Smooth muscle cell of the coronary artery (primary cell): Measurements from ENCODE around the gene PCSK2. TPM values are rescaled to one million over a fixed set of nuclear protein-coding genes. Genes with fewer than 3 reads are reported as not detected.

Source experiments
- total RNA-seq: library from RNA; depleted of rRNA; stranded (reverse); fragments of >200 nt; gene quantifications from 2 replicates; pipeline ENCODE4 v1.2.3, GENCODE V29; 2014; ENCODE audit warnings: low replicate concordance

Gene PCSK2, protein sequence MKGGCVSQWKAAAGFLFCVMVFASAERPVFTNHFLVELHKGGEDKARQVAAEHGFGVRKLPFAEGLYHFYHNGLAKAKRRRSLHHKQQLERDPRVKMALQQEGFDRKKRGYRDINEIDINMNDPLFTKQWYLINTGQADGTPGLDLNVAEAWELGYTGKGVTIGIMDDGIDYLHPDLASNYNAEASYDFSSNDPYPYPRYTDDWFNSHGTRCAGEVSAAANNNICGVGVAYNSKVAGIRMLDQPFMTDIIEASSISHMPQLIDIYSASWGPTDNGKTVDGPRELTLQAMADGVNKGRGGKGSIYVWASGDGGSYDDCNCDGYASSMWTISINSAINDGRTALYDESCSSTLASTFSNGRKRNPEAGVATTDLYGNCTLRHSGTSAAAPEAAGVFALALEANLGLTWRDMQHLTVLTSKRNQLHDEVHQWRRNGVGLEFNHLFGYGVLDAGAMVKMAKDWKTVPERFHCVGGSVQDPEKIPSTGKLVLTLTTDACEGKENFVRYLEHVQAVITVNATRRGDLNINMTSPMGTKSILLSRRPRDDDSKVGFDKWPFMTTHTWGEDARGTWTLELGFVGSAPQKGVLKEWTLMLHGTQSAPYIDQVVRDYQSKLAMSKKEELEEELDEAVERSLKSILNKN
- not detected in 2 replicates for total RNA-seq

DNA sequence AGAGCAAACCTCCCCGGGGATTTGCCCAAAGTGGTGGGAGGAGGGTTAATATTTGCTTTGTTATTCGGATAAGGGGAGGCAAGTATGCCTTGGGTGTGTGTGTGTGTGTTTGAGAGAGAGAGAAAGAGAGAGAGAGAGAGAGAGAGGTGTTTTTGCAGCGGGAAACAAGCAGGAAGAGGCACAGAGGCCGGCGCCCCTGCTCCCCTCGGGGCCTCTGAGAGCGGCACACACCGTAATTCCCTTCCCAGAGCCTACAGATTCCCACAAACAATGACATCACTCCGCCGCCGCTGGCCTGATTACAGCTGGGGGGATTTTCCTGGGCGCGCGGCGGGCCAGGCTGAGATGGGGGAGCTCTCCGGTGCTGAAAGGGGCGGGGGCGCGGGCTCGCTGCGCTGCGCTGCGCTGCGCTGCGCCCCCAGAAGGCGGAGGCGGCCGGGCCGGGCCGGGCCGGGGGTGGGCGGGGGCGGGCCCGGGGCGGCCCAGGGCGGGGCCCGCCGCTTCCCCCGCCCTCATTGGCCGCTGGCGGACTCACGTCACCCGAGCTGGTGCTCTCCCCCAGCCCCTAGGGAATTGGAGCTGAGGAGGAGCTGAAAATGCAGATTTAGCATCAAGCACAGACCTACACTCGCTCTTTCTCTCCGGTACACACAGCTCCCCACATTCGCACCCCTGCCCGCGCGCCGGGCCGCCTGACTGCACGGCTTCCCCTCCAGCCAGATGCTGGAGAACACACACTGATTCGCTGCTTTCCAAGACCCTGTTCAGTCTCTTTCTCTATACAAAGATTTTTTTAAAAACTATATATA, at the start of gene PCSK2:
Gene PCSK2, plus strand, starts transcription at position 631 of the 809 bp plus-strand sequence. CDS start 266 bp downstream, outside the sequence.

DNA sequence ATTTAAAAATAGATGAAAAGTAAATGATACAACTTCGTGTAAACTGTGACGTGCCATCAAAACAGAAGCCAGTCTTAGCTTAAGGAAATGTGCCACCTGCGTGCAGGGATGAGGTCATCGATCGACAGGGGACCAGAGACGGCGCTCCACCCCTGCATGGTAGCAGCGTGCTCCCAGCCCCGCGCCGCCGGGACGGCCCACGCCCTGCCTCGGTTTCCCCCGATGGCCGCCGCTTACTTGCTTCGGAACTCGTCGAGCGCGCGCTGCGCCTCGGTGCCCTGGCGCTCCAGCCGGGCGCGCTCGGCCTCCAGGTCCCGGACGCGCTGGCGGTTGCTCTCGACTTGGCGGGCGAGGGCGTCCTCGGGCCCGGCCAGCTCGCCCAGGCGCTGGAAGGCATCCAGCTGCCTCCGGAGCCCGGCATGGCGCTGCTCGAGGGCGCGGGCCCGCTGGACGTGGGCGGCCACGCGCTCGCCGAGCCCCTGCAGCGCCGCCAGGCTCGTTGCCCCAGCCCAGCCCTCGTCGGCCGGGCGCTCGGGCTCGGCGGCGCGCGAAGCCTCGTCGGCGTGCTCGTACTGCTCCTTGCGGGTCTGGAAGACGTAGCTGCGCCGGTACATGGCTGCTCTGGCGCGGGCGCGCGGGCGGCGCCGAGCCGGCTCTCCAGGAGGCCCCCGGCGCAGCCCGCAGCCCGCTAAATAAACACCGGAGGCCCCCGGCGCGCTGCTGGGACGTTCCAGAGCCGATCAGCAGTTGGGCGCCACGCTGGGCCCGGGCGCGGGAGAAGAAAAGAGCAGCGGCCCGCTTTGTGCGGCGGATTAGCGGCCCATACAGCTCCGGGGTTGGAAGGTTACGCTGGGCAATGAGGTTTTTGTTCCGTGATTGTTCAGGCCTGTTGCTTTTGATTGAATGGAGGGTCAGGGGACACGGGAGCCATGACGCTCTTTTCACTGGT, 304.1 kb downstream of the PCSK2 start, which contains the start of gene BFSP1:
Gene BFSP1, minus strand, starts transcription at position 664 of the 949 bp plus-strand sequence. Its CDS starts 50 bp downstream, at position 614.

